Measurements from ENCODE around the gene MYOG.

MYOG gene

DNA sequence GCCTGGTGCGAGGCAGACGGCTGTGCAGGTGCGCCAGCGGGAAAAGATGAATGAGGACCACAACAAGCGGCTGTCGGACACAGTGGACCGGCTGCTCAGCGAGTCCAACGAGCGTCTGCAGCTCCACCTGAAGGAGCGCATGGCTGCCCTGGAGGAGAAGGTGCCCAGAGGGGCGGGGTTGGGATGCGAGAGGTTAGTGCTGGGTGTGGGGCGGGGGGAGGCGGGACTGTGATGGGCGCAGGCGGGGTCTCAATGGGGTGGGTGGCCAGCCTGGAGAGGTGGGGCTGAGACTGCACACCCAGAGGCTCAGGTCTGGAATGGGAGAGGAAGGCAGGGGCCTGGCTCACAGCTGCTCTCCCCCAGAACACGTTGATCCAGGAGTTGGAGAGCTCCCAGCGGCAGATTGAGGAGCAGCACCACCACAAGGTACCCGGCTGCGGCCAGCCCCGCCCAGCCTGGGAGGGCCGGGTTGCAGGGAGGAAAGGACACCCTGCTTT, 37.2 kb downstream of the MYOG start:
- DNase-seq (ENCODE audit: extremely low read depth in 1 of 2, low read depth in 1 of 2) = no peak

DNA sequence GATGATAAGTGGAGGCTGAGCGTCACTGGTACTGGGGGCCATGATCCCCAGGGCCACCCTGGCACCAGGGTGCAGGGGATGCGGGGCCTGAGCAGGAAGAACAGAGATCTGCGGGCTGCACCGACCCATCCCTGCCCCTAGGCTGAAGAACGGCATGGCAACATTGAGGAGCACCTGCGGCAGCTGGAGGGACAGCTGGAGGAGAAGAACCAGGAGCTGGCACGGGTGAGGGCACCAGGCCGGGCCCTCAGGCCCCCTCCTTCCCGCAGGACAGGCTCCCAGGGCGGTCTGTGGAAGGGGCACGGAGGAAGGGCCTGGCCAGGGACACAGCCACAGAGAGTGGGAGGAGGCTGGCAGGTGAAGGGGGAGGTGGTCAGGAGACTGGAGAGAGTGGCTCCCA, 37.7 kb downstream of the MYOG start:
- no peak for DNase-seq (ENCODE audit: extremely low read depth in 1 of 2, low read depth in 1 of 2)

DNA sequence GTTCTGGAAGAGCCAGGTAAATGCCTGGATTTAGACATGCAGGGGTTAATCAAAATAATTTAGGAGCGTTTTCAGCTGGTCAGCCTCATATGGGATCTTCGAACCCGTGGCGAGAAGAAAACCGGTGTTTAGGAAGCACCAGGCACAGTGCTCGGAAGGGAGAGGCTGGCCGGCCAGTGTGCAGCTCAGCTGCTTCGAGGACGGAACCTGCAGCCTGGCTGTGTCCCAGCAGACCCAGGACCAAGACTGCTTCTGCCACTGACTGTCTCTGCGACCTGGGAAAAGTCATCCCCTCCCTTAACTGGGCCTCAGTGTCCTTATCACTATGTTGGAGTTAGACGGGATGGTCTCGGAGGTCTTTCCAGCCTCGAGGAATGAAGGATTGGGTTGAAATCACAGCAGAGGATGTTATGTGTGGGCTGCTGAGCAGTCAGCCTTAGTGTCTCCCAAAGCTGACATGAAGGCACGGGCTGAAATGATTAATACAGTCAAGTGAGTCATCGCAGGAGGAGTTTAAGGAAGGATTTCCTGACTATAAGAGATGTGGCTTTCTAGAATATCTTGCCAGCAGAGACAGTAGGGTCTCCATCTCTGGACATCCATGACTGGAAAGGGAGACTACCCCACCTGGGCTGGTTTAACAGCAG, 38.7 kb downstream of the MYOG start:
- DNase-seq (ENCODE audit: extremely low read depth in 1 of 2, low read depth in 1 of 2) = no peak

DNA sequence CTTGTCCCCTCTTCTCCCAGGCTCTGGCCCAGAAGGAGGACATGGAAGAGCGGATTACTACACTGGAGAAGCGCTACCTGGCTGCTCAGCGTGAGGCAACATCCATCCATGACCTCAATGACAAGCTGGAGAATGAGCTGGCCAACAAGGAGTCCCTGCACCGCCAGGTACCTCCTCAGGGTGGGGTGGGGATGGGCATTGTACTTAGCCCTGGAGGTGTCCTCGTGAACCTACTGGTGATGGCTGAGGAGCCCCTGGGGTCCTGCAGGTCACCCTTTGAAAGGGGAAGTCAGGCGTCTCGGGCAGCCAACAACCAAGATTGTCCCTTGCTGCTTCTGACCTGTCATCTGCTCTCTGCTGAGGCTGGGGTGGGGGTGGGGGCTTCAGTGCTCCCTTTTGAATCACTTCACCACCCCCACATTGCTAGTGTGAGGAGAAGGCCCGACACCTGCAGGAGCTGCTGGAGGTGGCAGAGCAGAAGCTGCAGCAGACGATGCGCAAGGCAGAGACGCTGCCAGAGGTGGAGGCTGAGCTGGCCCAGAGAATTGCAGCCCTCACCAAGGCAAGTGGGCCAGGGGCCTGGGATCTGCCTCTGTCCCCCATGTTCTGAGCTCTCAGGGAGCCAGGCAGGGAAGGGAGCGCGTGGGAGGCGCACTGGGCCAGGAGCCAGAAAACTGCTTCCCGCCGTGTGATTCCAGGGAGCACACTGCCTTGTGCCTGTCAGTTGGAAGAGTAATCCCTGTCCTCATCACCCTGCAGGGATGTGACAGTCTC, 39.8 kb downstream of the MYOG start:
- DNase-seq (ENCODE audit: extremely low read depth in 1 of 2, low read depth in 1 of 2) = no peak

DNA sequence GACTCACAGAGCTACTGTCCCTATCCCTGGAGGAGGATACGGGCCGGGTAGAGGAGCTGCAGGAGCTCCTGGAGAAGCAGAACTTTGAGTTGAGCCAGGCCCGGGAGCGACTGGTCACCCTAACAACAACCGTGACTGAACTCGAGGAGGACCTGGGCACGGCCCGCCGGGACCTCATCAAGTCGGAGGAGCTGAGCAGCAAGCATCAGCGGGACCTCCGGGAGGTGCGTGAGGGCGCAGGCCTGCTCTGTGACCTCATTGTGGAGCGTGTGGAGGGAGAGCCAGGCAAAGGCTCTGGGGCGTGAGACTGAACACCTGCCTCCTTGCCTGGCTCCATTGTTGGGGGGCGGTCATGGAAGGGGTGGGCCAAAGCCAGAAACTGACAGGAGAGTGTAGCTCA, 40.5 kb downstream of the MYOG start:
- DNase-seq (ENCODE audit: extremely low read depth in 1 of 2, low read depth in 1 of 2) = no peak

DNA sequence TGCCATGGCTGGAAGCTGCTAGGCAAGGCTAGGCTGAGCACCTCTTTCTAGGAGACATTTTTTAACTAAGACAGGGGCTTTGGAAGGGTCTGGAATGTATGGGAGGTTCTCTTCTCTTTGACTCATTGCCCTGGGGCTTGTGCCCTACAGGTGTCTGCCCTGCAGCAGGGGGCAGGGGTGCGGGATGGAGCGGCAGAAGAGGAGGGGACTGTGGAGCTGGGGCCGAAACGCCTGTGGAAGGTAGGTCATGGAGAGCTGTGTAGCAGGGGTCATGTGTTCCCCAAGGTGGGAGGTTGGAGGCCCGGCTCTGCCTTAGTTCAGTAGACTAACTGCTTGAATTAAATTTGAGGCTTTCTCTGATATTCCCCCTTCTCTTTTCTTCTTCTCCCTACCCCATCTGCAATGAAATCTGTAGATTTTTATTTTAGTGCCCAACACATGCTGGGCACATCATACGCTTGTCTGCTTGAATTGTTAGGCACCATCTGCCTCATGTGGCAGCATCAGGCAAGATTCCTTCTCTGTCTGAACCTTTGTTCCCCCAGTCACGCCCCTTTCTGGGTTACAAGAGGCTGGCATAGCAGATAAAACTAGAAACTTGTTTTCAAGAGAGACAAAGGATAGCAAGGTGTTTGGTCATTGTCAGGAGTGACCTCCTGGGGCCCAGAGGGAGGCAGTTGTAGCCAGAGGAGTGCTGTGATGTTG, 41.1 kb downstream of the MYOG start:
- no peak for DNase-seq (ENCODE audit: extremely low read depth in 1 of 2, low read depth in 1 of 2)

DNA sequence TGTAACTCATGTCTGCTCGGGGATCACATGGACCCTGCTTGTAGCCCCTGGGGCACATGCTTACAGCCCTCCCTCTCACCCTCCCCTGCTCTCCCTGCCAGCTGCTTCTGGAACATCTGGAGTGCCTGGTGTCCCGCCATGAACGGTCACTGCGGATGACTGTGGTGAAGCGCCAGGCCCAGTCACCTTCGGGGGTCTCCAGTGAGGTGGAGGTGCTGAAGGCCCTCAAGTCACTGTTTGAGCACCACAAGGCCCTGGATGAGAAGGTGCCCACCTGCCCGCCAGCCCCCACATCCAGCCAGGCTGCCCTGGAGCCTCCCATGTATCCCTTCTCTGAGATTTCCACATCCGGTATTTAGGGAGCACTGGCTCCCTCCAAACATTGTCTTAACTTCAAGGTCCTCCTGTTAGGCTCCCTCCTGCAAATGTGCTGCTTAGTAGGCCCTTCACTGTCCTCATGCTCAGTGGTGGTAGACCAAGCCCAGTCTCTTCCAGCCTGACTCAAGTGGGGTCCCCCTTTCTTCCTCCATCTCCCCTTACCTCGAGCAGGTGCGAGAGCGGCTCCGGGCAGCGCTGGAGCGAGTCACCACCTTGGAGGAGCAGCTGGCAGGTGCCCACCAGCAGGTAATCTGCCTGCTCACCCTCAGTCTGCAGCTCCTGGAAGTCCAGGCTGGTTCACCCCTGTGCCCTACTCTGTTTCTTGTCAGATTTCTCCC, 41.8 kb downstream of the MYOG start:
- no peak for DNase-seq (ENCODE audit: extremely low read depth in 1 of 2, low read depth in 1 of 2)

DNA sequence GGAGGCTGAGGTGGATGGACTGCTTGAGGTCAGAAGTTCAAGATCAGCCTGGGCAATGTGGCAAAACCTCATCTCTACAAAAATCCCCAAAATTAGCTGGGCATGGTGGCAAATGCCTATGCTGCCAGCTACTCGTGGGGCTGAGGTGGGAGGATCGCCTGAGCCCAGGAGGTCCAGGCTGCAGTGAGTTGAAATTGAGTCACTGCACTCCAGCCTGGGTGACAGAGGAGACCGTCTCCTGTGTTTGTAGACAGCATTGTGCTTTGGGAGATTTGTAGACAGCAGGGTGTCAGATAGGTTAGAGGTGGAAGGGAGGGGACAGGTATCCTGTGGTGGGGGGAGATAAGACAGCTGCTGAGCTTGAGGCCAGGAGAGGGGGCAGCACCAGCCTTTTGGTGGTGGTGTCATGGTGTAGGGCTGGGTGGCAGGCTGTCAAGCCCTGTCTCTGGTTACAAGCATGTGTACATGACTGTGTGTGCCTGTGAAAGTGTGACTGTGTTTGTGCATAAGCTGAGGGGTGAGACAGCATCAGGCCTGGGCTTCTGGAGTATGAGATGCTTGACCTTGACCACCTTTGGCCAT, 44.4 kb downstream of the MYOG start:
- no peak for DNase-seq (ENCODE audit: extremely low read depth in 1 of 2, low read depth in 1 of 2)

DNA sequence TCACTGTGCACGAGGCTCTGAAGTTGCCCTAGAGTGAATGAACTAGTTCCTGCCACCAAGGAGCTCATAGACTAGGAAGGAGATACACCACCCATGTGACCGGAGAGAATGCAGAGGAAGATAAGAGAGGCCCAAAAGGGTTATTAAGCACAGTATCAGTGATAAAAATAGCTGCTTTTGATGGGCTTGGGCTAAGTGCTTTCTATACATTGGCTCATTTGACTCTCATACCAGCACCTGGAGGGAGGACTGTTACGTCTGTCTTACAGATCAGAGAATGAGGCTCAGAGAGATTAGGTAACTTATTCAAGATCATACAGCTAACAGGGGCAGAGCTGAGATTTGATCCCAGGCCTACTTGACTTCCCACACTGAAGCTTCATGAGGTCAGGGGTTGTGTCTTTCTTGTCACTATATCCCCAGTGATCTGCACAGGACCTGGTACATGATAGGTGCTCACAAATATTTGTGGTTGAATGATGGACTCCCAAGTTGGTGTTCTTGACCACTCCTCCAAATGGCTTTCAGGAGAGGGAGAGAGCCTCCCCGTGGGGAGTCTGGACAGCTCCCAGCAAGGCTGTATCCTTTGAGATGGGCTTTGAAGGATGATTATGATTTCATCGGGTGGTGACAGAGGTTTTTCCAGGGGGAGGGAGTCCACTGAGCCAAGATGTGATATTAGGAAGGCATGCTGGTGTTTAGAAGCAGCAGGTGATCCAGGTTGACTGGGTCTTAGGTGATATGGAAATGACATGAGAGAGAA, 45.1 kb downstream of the MYOG start:
- DNase-seq (ENCODE audit: extremely low read depth in 1 of 2, low read depth in 1 of 2) = no peak

DNA sequence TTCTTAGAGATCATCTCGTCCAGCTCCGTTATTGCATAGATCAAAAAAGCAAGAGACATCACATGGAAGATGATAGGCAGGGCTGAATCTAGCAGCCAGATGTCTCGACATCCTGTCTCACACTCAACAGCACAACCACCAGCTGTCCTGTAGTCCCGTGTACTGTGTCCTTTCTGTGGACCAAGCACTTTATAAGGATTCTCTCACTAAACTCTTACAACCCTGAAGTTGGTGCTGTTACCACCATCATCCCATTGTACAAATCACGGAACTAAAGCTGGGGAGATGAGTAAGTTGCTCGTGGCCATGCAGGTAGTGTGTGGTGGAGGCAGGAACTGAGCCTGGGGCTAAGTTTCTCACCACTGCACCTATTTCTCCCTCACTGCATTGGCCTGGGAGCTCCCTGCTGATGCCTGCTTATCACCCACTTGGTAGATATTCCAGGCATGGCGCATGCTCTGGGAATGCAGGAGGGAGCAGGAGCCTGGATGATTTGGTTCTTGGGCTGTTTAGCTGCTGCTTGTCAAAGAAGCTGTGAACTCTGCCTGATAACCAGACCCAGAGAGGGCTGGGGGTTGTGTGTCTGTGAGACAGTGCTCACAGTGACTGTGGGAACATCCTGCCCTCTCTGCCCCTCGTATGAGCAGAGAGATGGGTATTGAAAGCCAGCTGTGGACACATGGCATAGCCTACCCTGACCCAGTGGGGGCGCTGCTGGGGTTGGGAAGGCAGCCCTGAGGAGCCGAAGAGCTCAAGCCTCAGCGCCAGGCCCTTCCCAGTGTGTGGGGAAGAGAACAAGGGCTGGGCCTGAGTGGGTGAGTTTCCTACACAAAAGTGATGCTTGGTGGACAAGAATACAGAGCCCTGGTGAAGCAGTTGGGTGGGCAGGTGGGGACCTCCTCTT, 46.0 kb downstream of the MYOG start:
- no peak for DNase-seq (ENCODE audit: extremely low read depth in 1 of 2, low read depth in 1 of 2)

DNA sequence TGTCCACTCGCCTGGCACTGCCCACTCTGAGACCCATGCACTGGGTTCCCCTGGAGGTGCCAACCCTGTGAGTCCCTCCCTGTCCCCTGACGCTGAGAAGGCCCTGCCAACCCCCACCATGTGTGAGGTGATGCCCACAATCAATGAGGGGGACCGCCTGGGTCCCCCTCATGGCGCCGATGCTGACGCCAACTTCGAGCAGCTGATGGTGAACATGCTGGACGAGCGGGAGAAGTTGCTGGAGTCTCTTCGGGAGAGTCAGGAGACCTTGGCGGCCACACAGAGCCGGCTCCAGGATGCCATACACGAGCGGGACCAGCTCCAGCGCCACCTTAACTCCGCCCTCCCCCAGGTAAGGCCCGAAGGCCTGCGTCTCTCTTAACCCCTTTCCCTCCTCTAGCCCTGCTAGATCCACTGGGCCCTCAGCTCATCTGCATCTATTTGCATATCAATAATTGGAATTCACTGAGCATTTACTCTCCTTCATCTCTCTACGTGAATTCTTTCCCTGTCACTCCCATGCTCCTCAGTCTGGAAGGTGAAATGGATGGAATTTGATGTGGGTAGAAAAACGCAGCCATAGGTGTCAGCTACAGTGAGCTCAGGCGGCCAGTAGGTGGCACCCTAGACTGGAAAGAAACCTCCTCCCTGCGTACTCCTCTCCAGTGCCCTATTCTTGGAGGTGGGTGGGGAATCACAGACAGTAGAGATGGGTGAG, 46.8 kb downstream of the MYOG start:
- peak; percentile 29 to 51 for DNase-seq (ENCODE audit: extremely low read depth in 1 of 2, low read depth in 1 of 2)

DNA sequence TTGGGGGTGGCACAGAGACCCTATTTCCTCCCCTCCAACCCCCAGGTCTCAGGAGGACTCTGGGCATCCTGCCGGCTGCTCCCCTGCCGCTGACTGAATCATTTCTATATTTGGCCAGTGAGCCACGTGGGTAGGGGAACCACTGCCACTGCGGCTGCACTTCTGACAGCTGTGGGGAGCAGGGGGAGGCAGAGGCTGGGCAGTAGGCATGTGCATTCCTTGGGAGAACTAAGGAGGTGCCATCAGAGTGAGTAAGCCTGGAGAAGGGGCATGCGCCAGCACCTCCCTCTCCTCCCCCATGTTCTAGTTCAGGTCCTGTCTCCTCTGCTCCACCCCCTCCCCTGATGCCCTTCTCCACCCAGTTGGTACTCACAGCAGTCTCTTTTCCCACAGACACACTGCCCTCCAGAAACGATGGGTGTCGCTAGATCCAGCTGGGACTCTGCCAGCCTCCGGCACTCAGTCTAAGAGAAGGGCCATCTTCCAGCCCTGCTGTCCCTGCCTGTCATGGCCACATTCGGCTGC, 47.5 kb downstream of the MYOG start:
- no peak for DNase-seq (ENCODE audit: extremely low read depth in 1 of 2, low read depth in 1 of 2)

DNA sequence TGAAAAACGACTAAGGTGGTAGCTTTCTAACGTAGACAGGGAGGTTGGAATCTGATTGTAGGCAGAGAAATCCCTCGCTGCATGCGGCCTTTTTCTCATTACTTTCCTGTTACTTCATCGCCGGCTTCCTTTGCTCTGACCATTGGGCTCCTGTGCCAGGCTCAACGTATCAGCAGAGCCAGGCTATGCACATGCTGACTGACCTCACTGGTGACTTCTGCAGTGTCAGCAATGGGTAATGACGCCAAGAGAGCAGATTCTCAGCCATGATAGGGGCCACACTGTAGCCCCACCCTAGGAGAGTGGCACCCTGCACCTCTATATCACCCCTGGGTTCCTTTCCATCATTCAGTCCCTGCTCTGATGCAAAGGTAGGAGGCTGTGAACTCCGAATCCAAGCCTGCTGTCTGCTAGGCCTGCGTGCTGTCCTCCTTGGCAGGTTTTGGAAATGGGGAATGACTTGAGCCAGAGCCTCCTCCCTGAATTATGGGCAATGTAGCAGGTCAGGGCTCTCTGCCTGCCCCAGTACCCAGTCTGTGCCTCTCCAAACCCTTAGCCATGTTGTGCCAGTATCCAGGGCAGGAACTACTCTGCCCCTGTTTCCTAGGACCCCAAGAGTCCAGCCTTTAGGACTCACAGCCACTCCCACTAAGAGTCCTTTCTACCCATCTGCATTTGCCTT, 48.2 kb downstream of the MYOG start:
- no peak for DNase-seq (ENCODE audit: extremely low read depth in 1 of 2, low read depth in 1 of 2)

DNA sequence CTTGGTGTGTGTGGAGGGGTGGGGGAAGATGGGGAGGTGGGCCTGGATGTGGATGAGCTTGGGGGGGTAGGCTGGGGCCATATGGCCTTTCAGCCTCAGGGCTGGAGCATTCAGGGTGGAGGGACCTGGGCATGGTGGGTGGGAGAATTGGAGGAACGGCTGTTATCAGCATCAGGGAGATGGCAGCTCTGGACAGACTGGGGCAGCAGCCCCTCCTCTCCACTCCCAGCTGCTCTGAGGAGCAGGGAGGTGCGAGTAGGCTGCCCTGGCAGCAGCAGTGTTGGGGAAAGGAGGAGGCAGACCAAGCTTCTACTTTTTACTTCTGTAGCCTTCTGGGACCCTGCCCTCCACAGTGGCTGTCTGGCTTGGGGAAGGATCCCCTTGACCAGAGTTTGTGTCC, 49.3 kb downstream of the MYOG start:
- no peak for DNase-seq (ENCODE audit: extremely low read depth in 1 of 2, low read depth in 1 of 2)

DNA sequence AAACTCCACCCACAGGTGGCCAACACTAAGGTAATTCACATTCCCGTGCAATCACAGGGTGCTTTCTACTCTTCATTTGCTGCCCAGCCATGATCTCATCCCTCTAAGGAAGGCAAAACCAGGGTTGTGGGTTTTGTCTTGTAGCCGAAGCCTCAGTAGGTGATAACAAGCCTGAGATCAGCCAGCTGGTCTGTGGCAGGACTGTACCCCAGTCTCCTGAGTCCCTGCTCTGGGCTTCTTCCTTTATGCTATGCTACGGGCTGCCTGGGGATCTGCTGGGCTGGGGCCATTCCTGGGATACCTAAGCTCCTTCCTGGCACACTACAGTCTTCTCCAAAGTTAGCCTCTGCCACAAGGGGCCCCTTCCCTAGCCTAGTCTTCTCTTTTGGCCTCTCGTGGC, 49.7 kb downstream of the MYOG start:
- no peak for DNase-seq (ENCODE audit: extremely low read depth in 1 of 2, low read depth in 1 of 2)

DNA sequence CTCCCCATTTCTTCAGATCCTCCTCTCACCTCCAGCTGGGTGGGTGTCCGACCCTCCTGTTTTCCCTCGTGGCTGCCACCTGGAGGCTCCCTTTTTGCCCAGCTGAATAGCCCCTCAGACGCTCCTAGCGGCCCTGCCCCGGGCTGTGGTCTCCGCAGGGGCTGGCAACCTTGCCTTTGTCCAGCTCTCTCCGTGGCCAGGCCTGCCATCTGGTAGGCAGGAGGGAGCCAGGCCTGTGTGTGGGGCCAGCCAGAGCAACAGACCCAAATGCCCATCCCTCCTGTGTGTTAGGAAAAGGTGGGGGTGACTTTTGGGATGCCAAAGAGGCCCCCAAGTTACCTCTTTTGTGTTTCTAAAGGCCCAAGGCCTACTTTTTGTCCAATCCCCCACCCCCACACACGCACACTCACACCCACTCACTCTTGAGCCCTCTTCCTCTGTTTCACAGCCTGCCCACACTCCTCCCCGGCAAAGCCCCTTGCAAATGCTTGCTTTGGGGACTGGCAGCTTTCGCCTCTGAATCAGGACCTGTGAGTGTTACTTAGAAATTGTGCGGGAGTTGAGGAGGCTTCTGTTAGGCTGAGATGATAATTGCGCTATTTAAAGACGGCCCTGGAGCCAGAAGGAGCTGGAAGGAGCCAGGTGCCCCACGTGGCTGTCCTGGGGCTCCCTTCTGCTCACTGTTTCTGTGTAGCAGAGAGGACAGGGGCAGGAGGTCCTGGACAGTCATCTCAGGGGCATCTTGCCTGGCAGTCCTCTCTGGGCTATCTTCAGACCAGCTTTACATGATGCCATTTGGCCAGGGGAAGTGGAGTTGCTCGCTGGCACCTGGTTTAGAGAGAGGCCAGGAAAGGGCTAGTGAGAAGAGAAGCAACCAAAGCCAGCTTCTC, 50.5 kb downstream of the MYOG start:
- DNase-seq (ENCODE audit: extremely low read depth in 1 of 2, low read depth in 1 of 2) = no peak
